Neutrophil (primary cell): ENCODE results near the gene PFKFB2.

Experiments
- H3K27ac ChIP-seq: fragments of 200-600 bp; sonication (generic); 2 replicates; pipeline ENCODE4 v1.5.1; 2016; ENCODE audit warnings: mild to moderate bottlenecking, moderate library complexity
- H3K27me3 ChIP-seq: fragments of 200-600 bp; sonication (generic); 2 replicates; pipeline ENCODE4 v1.6.0; 2016; ENCODE audit warnings: mild to moderate bottlenecking
- H3K36me3 ChIP-seq: fragments of 200-600 bp; sonication (generic); 2 replicates; pipeline ENCODE4 v1.5.1; 2017
- H3K4me1 ChIP-seq, 2 experiments: fragments of 200-600 bp in 1 of 2; sonication (generic) in 1 of 2; 1 replicate in 1 of 2; 2 replicates in 1 of 2; pipeline versions ENCODE4 v1.5.1 to v1.6.1; 2013 to 2016; ENCODE audit warnings: low read depth in 1 of 2, low read length in 1 of 2, mild to moderate bottlenecking in 1 of 2, moderate library complexity in 1 of 2; ENCODE audit not compliant: control insufficient read depth in 1 of 2, insufficient read depth in 1 of 2
- H3K4me3 ChIP-seq, 2 experiments: fragments of 200-600 bp in 1 of 2; sonication (generic) in 1 of 2; 1 replicate in 1 of 2; 2 replicates in 1 of 2; pipeline ENCODE4 v1.5.1; 2013 to 2016; ENCODE audit warnings: low read depth in 1 of 2, low read length in 1 of 2, mild to moderate bottlenecking in 1 of 2, moderate library complexity in 1 of 2
- H3K9me3 ChIP-seq: fragments of 200-600 bp; sonication (generic); 2 replicates; pipeline ENCODE4 v1.5.1; 2016
- CTCF ChIP-seq: fragments of 200-600 bp; sonication (generic); IDR thresholded peaks from 2 replicates; pipeline ENCODE4 v1.5.1; 2016; ENCODE audit warnings: antibody characterized with exemption

The PFKFB2 gene

GRCh38 chr1:207088701-207089626 is 35.9 kb downstream of the PFKFB2 start, which contains the start of gene C4BPB:
TSS of gene C4BPB (plus strand) at chr1:207088860. CDS start at chr1:207089532, 672 bp downstream.
- peaks cover 4% of the 10 kb centered on the region for H3K27me3 ChIP-seq
- no peak within 1 kb of the TSS for H3K4me3 ChIP-seq
- no peak for TF ChIP-seq CTCF
- H3K9me3 ChIP-seq = no peaks in the 10 kb centered on the region
- no peak within 1 kb of the TSS for H3K27ac ChIP-seq
- H3K4me1 ChIP-seq = peaks cover 0 to 6% of the 10 kb centered on the region in 2 experiments
- H3K36me3 ChIP-seq = no peaks in the 10 kb centered on the region

GRCh38 chr1:207089627-207090355 is 36.7 kb downstream of the PFKFB2 start:
- Histone ChIP-seq H3K27me3 (no peaks in the 10 kb centered on the region), H3K36me3 (no peaks in the 10 kb centered on the region), H3K27ac (no peak overlapping the region), H3K4me3 (no peak overlapping the region), H3K4me1 (peaks cover 0 to 6% of the 10 kb centered on the region in 2 experiments), H3K9me3 (no peaks in the 10 kb centered on the region)
- no peak for TF ChIP-seq CTCF

GRCh38 chr1:207091200-207091908 is 38.3 kb downstream of the PFKFB2 start:
- H3K4me3 ChIP-seq = no peak overlapping the region
- H3K27me3 ChIP-seq = no peaks in the 10 kb centered on the region
- no peaks in the 10 kb centered on the region for H3K36me3 ChIP-seq
- no peaks in the 10 kb centered on the region for H3K9me3 ChIP-seq
- H3K4me1 ChIP-seq = peaks cover 0 to 6% of the 10 kb centered on the region in 2 experiments
- H3K27ac ChIP-seq = no peak overlapping the region
- TF ChIP-seq CTCF = no peak

- Histone ChIP-seq H3K4me3 (no peak overlapping the region), H3K27ac (no peak overlapping the region), H3K36me3 (no peaks in the 10 kb centered on the region), H3K27me3 (no peaks in the 10 kb centered on the region), H3K4me1 (peaks cover 0 to 6% of the 10 kb centered on the region in 2 experiments), H3K9me3 (no peaks in the 10 kb centered on the region)
- TF ChIP-seq CTCF = no peak
Observed at GRCh38 chr1:207093944-207094343, 40.9 kb downstream of the PFKFB2 start.

- no peaks in the 10 kb centered on the region for H3K27me3 ChIP-seq
- no peak for TF ChIP-seq CTCF
- no peaks in the 10 kb centered on the region for H3K4me1 ChIP-seq
- H3K27ac ChIP-seq = no peak overlapping the region
- H3K9me3 ChIP-seq = no peaks in the 10 kb centered on the region
- no peaks in the 10 kb centered on the region for H3K36me3 ChIP-seq
- no peak overlapping the region for H3K4me3 ChIP-seq
Observed at GRCh38 chr1:207097871-207098324, 44.8 kb downstream of the PFKFB2 start.
